CD4-positive, alpha-beta T cell (primary cell): ENCODE data around the gene NFIC. TPM values are rescaled to one million over a fixed set of nuclear protein-coding genes. Genes with fewer than 3 reads are reported as not detected.
"Not testable (repeated sequence)": the region's sequence is repeated elsewhere in the genome, so short reads cannot be mapped to it uniquely, and the experiment has no call there.

ENCODE experiments used
- ATAC-seq: fragments of 200-7000 bp; cut with Tn5 transposase; one replicate; pipeline ENCODE4 v1.10.0; 2022; ENCODE audit warnings: mild to moderate bottlenecking; ENCODE audit not compliant: poor library complexity
- CTCF ChIA-PET: fragments of 350-600 bp; sonication (Branson Sonifier 250); formaldehyde crosslinking; loops from one replicate; lab custom pipeline; 2021; ENCODE audit warnings: antibody characterized with exemption, inconsistent platforms; lab: Charles Lee
- POLR2A ChIA-PET: fragments of 350-600 bp; sonication (Branson Sonifier 250); formaldehyde crosslinking; loops from one replicate; lab custom pipeline; 2021; ENCODE audit warnings: antibody characterized with exemption, inconsistent platforms; lab: Charles Lee
- DNase-seq, 14 experiments: peaks; one replicate each; pipeline ENCODE4 v3.0.0-alpha.2; 2013 to 2020; ENCODE audit warnings: mixed read lengths in 2 of 14
- H3K27ac ChIP-seq, 2 donors: one replicate each; pipeline versions ENCODE4 v1.5.1 to v1.7.0; 2013; ENCODE audit warnings: low read length in 2 of 2, low read depth in 1 of 2, mild to moderate bottlenecking in 1 of 2
- H3K27me3 ChIP-seq, 2 experiments: 1 replicate in 1 of 2; 2 replicates in 1 of 2; pipeline versions ENCODE4 v1.6.1 to v1.7.0; 2013; ENCODE audit warnings: low read length in 2 of 2, control low read depth in 1 of 2, mild to moderate bottlenecking in 1 of 2, moderate library complexity in 1 of 2; ENCODE audit not compliant: insufficient read depth in 2 of 2, control insufficient read depth in 1 of 2
- H3K36me3 ChIP-seq: one replicate; pipeline ENCODE4 v1.6.1; 2013; ENCODE audit warnings: low read length, control low read depth; ENCODE audit not compliant: insufficient read depth
- H3K4me1 ChIP-seq: one replicate; pipeline ENCODE4 v1.6.1; 2013; ENCODE audit warnings: low read length, control low read depth; ENCODE audit not compliant: insufficient read depth
- H3K4me3 ChIP-seq: one replicate; pipeline ENCODE4 v1.5.1; 2013; ENCODE audit warnings: mild to moderate bottlenecking, low read length, moderate library complexity
- H3K9me3 ChIP-seq, 2 experiments: 1 replicate in 1 of 2; 2 replicates in 1 of 2; pipeline versions ENCODE4 v1.6.1 to v1.7.0; 2013; ENCODE audit warnings: low read length in 2 of 2, mild to moderate bottlenecking in 2 of 2, control low read depth in 1 of 2, moderate library complexity in 1 of 2; ENCODE audit not compliant: control insufficient read depth in 1 of 2, insufficient read depth in 1 of 2
- H3K27ac Mint-ChIP-seq: one replicate; pipeline ENCODE4 v1.8.0; 2020; ENCODE audit warnings: mixed read lengths
- H3K27me3 Mint-ChIP-seq: one replicate; pipeline ENCODE4 v1.8.0; 2021; ENCODE audit warnings: mixed read lengths
- H3K36me3 Mint-ChIP-seq: one replicate; pipeline ENCODE4 v1.8.0; 2021; ENCODE audit warnings: low read depth, mixed read lengths
- H3K4me1 Mint-ChIP-seq: one replicate; pipeline ENCODE4 v1.8.0; 2021; ENCODE audit warnings: low read depth, mixed read lengths
- H3K4me3 Mint-ChIP-seq: one replicate; pipeline ENCODE4 v1.8.0; 2020; ENCODE audit warnings: mild to moderate bottlenecking, mixed read lengths
- H3K9me3 Mint-ChIP-seq: one replicate; pipeline ENCODE4 v1.8.0; 2020; ENCODE audit warnings: mixed read lengths
- CTCF ChIP-seq: fragments of 200-600 bp; IDR thresholded peaks from one replicate; pipeline ENCODE4 v1.8.0; 2022; ENCODE audit warnings: antibody characterized with exemption, mild to moderate bottlenecking
- intact Hi-C, 2 experiments: fragments of 100-400 bp; cut with DNase I in 1 of 2; cut with micrococcal nuclease in 1 of 2; formaldehyde crosslinking; loops; one replicate each; pipeline versions ENCODE4 v1.15.1 to v1.9.0; 2023 to 2025; cut with DNase I, micrococcal nuclease
- total RNA-seq, 174 experiments: library from RNA in 2 of 174; stranded (reverse) in 2 of 174; gene quantifications; one replicate each; pipeline ENCODE4 v1.2.3 and lab custom pipeline; 2021 to 2026

The NFIC gene
- total RNA-seq, 2 experiments from 2014 or later, result 22.1 to 22.2 TPM

- no peak overlapping the region for H3K4me3 Mint-ChIP-seq
- CTCF ChIA-PET, result no interaction called here
- H3K4me1 Mint-ChIP-seq, result no peaks in the 10 kb centered on the region
- no peaks in the 10 kb centered on the region for H3K9me3 Mint-ChIP-seq
- no peak overlapping the region for H3K27ac Mint-ChIP-seq
- no peaks in the 10 kb centered on the region for H3K27me3 ChIP-seq
- H3K27ac ChIP-seq, result no peak overlapping the region
- intact Hi-C loops, result no loop called here
- POLR2A ChIA-PET, result no interaction called here
- no peak for TF ChIP-seq CTCF
- no peak for ATAC-seq
- H3K4me3 ChIP-seq, result no peak overlapping the region
- no peaks in the 10 kb centered on the region for H3K9me3 ChIP-seq
- H3K36me3 Mint-ChIP-seq, result peaks cover 4% of the 10 kb centered on the region
- no peaks in the 10 kb centered on the region for H3K4me1 ChIP-seq
- no peaks in the 10 kb centered on the region for H3K27me3 Mint-ChIP-seq
- no peaks in the 10 kb centered on the region for H3K36me3 ChIP-seq
- DNase-seq, result no peak
Observed at GRCh38 chr19:3415695-3416094, 49.3 kb downstream of the NFIC start.

GRCh38 chr19:3420244-3420755 is 53.9 kb downstream of the NFIC start:
- intact Hi-C loops, result loop anchor here in 1 of 2 experiments (5.0 kb wide), 1 partner anchor 38 kb away; no protein-coding TSS in a partner anchor

GRCh38 chr19:3420909-3421619 is 54.7 kb downstream of the NFIC start:
- no peaks in the 10 kb centered on the region for H3K36me3 Mint-ChIP-seq
- H3K9me3 ChIP-seq, result no peaks in the 10 kb centered on the region

More at GRCh38 chr19:3420244-3420755, 53.9 kb downstream of the NFIC start:
- DNase-seq, result no peak
- H3K9me3 Mint-ChIP-seq, result no peaks in the 10 kb centered on the region
- Histone ChIP-seq H3K4me3 (no peak overlapping the region), H3K9me3 (no peaks in the 10 kb centered on the region), H3K27ac (no peak overlapping the region), H3K4me1 (no peaks in the 10 kb centered on the region), H3K27me3 (no peaks in the 10 kb centered on the region), H3K36me3 (no peaks in the 10 kb centered on the region)
- H3K27ac Mint-ChIP-seq, result no peak overlapping the region
- H3K27me3 Mint-ChIP-seq, result no peaks in the 10 kb centered on the region
- TF ChIP-seq CTCF, result no peak
- POLR2A ChIA-PET, result no interaction called here
- H3K4me3 Mint-ChIP-seq, result no peak overlapping the region
- no peak for ATAC-seq
- H3K4me1 Mint-ChIP-seq, result no peaks in the 10 kb centered on the region
- no peaks in the 10 kb centered on the region for H3K36me3 Mint-ChIP-seq
- CTCF ChIA-PET, result no interaction called here

GRCh38 chr19:3421656-3422055 is 55.3 kb downstream of the NFIC start:
- H3K36me3 Mint-ChIP-seq, CTCF ChIA-PET, H3K27ac Mint-ChIP-seq, H3K4me3 ChIP-seq, H3K9me3 ChIP-seq, POLR2A ChIA-PET, H3K4me1 ChIP-seq, H3K9me3 Mint-ChIP-seq, H3K4me1 Mint-ChIP-seq, H3K27me3 ChIP-seq, DNase-seq, H3K4me3 Mint-ChIP-seq, H3K27me3 Mint-ChIP-seq, H3K27ac ChIP-seq, ATAC-seq, H3K36me3 ChIP-seq: not testable (repeated sequence)
- intact Hi-C loops, result loop anchor here in 1 of 2 experiments (5.0 kb wide), 1 partner anchor 39 kb away; no protein-coding TSS in a partner anchor

More at GRCh38 chr19:3420909-3421619, 54.7 kb downstream of the NFIC start:
- POLR2A ChIA-PET, result no interaction called here
- no peaks in the 10 kb centered on the region for H3K27me3 ChIP-seq
- ATAC-seq (no peak), DNase-seq (no peak)
- no peak overlapping the region for H3K4me3 ChIP-seq
- H3K4me1 ChIP-seq, result no peaks in the 10 kb centered on the region
- Mint-ChIP-seq H3K4me1 (no peaks in the 10 kb centered on the region), H3K27ac (no peak overlapping the region), H3K9me3 (no peaks in the 10 kb centered on the region), H3K4me3 (no peak overlapping the region), H3K27me3 (no peaks in the 10 kb centered on the region)
- no peaks in the 10 kb centered on the region for H3K36me3 ChIP-seq
- CTCF ChIA-PET, result no interaction called here
- no peak for TF ChIP-seq CTCF
- H3K27ac ChIP-seq, result no peak overlapping the region
- intact Hi-C loops, result loop anchor here in 1 of 2 experiments (5.0 kb wide), 1 partner anchor 39 kb away; no protein-coding TSS in a partner anchor
